Choroid plexus epithelial cell (primary cell): ENCODE results near the gene GUCY1B1.
A peak's percentile ranks its signal among the peaks of the same experiment; 100 is the strongest.

Source experiments
- DNase-seq: peaks from one replicate; pipeline ENCODE4 v3.0.0-alpha.2; 2010; ENCODE audit warnings: low read depth
- H3K4me3 ChIP-seq: 2 replicates; pipeline ENCODE4 v1.5.1; 2011; ENCODE audit warnings: low read depth, mild to moderate bottlenecking, control low read depth, low read length, moderate library complexity
- CTCF ChIP-seq: conservative IDR thresholded peaks from 2 replicates; pipeline ENCODE4 v1.5.1; 2011; ENCODE audit warnings: low read depth, mild to moderate bottlenecking, control low read depth, inconsistent platforms, low read length, moderate library complexity

GUCY1B1 gene

DNA sequence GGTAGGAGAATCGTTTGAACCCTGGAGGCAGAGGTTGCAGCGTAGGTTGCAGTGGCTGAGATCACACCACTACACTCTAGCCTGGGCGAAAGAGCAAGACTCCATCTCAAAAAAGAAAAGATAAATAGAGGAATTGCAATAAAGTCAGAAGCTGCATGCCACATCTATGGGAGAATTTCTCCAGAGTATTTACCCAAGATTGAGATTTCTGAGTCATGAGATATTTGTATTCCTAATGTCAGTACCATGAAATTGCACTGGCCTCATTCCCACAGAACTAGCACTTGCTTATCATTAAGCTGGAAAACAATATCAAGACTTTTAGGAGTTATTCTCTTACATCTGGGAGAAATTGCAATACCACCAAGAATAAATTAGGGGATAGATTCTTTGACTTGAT lies 69.8 kb downstream of the GUCY1B1 start:
- no peak for TF ChIP-seq CTCF
- H3K4me3 ChIP-seq, result no peak overlapping the region
- DNase-seq, result peak; percentile 13

DNA sequence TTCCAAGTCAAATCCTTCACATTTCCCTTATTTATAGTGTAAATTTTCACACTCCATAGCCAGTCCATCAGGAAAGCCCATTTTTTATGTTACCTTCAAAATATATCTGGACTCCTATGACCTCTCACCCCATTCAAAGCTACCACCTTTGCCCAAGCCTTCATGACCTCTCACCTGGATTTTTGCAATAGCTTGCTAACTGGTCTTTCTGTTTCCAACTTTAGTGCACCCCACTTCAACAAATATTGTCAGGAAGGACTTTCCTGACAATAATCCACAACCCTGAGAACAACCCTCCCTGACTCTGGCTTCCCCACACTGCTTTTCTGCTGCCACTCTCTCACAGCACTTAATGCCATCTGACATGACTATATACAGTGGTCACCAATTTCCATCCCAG lies 73.8 kb downstream of the GUCY1B1 start:
- H3K4me3 ChIP-seq, result no peak overlapping the region
- TF ChIP-seq CTCF, result no peak
- no peak for DNase-seq

GRCh38 chr4:155837203-155837796 lies 78.5 kb downstream of the GUCY1B1 start:
- TF ChIP-seq CTCF, result no peak
- no peak for DNase-seq
- H3K4me3 ChIP-seq, result no peak overlapping the region

DNA sequence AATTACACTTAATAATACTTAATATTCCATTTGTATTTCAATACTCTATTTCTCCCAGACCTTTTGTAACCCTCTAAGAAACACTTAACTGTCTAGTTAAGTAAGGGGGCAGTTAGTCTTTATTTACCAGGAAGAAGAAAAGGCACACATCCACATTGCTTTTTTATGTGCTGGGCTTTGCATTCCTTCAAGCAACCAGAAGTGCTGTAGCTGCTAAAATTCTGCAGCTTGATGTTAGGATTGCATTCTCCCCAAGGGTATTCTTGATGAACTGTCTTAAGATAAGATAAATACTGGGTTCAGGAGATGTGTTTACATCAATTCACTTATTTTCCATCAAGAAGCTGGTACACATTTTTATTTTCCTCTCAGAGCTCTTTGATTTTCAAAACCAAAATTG lies 83.3 kb downstream of the GUCY1B1 start:
- DNase-seq, result no peak
- TF ChIP-seq CTCF, result no peak
- H3K4me3 ChIP-seq, result no peak overlapping the region

GRCh38 chr4:155846929-155847328 lies 88.1 kb downstream of the GUCY1B1 start:
- no peak for TF ChIP-seq CTCF
- no peak overlapping the region for H3K4me3 ChIP-seq
- DNase-seq, result no peak

- no peak for TF ChIP-seq CTCF
- no peak overlapping the region for H3K4me3 ChIP-seq
- DNase-seq, result no peak
Measured at GRCh38 chr4:155849042-155849441, 90.2 kb downstream of the GUCY1B1 start.

GRCh38 chr4:155853189-155853588 lies 94.4 kb downstream of the GUCY1B1 start:
- no peak for TF ChIP-seq CTCF
- H3K4me3 ChIP-seq, result no peak overlapping the region
- no peak for DNase-seq
